Gastroesophageal sphincter (tissue), 4 donors: Measurements from ENCODE around the gene NOS3. TPM values are rescaled to one million over a fixed set of nuclear protein-coding genes. Genes with fewer than 3 reads are reported as not detected.

Source experiments
- ATAC-seq: fragments of 150-250 bp; one replicate; pipeline ENCODE4 v1.9.1; 2016; ENCODE audit warnings: mild to moderate bottlenecking, moderate library complexity
- H3K27ac ChIP-seq, 4 donors: fragments of 200-600 bp; sonication (generic) in 3 of 4; 1 replicate in 3 of 4; 2 replicates in 1 of 4; pipeline ENCODE4 v1.5.1; 2016 to 2019
- H3K27me3 ChIP-seq: fragments of 200-600 bp; sonication (generic); one replicate; pipeline ENCODE4 v1.5.1; 2019
- H3K36me3 ChIP-seq, 2 donors: fragments of 200-600 bp; sonication (generic); one replicate each; pipeline ENCODE4 v1.5.1; 2019; ENCODE audit warnings: control low read depth in 1 of 2
- H3K4me1 ChIP-seq, 3 donors: fragments of 200-600 bp; sonication (generic); 1 replicate in 2 of 3; 2 replicates in 1 of 3; pipeline ENCODE4 v1.5.1; 2016 to 2019; ENCODE audit warnings: control low read depth in 2 of 3
- H3K4me3 ChIP-seq, 2 donors: fragments of 200-600 bp; sonication (generic); one replicate each; pipeline ENCODE4 v1.5.1; 2019; ENCODE audit warnings: mild to moderate bottlenecking in 1 of 2, moderate library complexity in 1 of 2
- H3K9me3 ChIP-seq, 3 donors: fragments of 200-600 bp; sonication (generic); one replicate each; pipeline ENCODE4 v1.5.1; 2017 to 2019; ENCODE audit warnings: control low read depth in 2 of 3
- CTCF ChIP-seq, 4 experiments: fragments of 200-600 bp in 2 of 4; fragments of 450-650 bp in 2 of 4; sonication (generic) in 1 of 4; IDR thresholded peaks; one replicate each; pipeline ENCODE4 v1.5.1; 2017 to 2019; ENCODE audit warnings: antibody characterized with exemption in 4 of 4, mild to moderate bottlenecking in 2 of 4, moderate library complexity in 2 of 4
- EP300 ChIP-seq: sonication (generic); formaldehyde crosslinking; IDR thresholded peaks from one replicate; pipeline ENCODE4 v1.6.1; 2017; ENCODE audit warnings: antibody characterized with exemption, mild to moderate bottlenecking
- POLR2A ChIP-seq, 2 donors: fragments of 450-650 bp; IDR thresholded peaks; one replicate each; pipeline ENCODE4 v1.6.1; 2017; ENCODE audit warnings: antibody characterized with exemption in 2 of 2, mild to moderate bottlenecking in 2 of 2, moderate library complexity in 1 of 2
- POLR2AphosphoS5 ChIP-seq: sonication (generic); formaldehyde crosslinking; IDR thresholded peaks from one replicate; pipeline ENCODE4 v1.6.1; 2017; ENCODE audit warnings: antibody characterized with exemption
- WGBS, 2 donors: methylation state at CpG; one replicate each; pipeline ENCODE4 v1.1.5; 2018; ENCODE audit warnings: low coverage in 1 of 2; 5-methylcytosine and 5-hydroxymethylcytosine counted together
- total RNA-seq, 4 donors: library from RNA; depleted of rRNA; stranded (reverse); fragments of >200 nt; gene quantifications; one replicate each; pipeline ENCODE4 v1.1.0, GENCODE V29; 2016

Gene NOS3
- total RNA-seq, 4 donors from 2014 or later: 6.8 to 29.4 (median 13.5) TPM

DNA sequence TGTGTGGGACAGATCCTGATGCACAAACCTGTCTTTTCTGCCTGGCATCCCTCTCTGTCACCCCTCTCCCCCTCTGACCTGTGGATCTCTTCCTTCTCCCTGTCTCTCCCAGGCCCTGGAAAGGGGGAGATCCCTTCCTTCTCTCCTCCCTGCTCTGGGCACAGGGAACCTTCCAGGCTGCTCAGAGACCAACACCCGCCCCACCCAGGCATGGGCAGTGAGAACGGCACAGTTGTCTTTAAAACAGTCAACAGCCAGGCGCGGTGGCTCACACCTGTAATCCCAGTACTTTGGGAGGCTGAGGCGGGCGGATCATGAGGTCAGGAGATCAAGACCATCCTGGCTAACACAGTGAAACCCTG, 47.4 kb upstream of the NOS3 start:
- Histone ChIP-seq H3K4me1 (peaks cover 0 to 40% (median 24%) of the 10 kb centered on the region in 3 donors), H3K9me3 (no peaks in the 10 kb centered on the region), H3K27ac (no peak overlapping the region), H3K4me3 (no peak overlapping the region), H3K36me3 (peaks cover 0 to 30% of the 10 kb centered on the region in 2 donors), H3K27me3 (peaks cover 6% of the 10 kb centered on the region)
- TF ChIP-seq EP300 (no peak), POLR2A (IDR thresholded peaks at IDR 0.05) (no peak), POLR2AphosphoS5 (no peak), CTCF (IDR thresholded peaks at IDR 0.05) (no peak)
- WGBS, 2 donors: no CpG with 5 or more reads among the region's 6 CpGs
- no peak for ATAC-seq

GRCh38 chr7:150944066-150945042, 46.5 kb upstream of the NOS3 start:
- peaks cover 0 to 35% (median 21%) of the 10 kb centered on the region in 3 donors for H3K4me1 ChIP-seq
- no peak overlapping the region for H3K4me3 ChIP-seq
- WGBS, 2 donors: 93 to 100% methylated on average over 1 to 3 of the region's 6 CpGs
- peak overlapping the region in 1 of 4 donors; percentile 71 for H3K27ac ChIP-seq
- no peaks in the 10 kb centered on the region for H3K9me3 ChIP-seq
- TF ChIP-seq POLR2AphosphoS5: no peak
- TF ChIP-seq POLR2A (IDR thresholded peaks at IDR 0.05): no peak
- TF ChIP-seq EP300: no peak
- no peak for TF ChIP-seq CTCF (IDR thresholded peaks at IDR 0.05)
- H3K27me3 ChIP-seq: peaks cover 6% of the 10 kb centered on the region
- ATAC-seq: no peak
- H3K36me3 ChIP-seq: peaks cover 0 to 34% of the 10 kb centered on the region in 2 donors

DNA sequence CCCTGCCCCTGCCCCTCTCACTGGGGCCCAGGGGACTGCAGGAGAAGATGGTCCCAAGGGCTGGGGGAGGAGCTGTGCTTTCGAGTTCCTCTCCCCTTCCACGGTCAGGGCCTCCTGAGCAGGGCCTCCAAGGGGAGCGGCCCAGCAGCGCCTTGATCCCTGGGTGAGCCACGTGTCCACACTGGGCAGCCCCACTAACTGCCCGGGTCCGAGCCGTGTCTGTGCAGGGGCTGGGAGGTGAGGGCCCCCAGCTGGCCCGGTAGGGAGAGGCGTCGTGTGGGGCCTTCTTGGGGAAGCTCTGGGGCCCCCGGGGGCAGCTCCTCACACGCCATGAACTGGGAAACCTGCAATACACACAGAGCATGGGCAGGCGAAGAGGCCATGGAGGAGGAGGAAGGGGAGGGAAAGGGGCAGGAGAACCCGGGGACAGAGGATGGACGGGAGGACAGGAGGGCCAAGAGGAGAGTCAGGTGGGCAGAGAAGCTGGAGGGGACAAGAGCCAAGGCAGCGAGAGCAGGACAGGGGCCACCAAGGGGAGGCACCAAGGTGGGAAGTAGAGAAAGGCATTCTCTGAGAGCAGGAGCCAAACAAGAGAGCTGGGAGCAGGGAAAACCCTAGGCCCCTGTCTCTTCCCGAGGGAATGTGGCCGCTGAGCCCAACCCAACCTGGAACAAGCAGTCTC, 45.5 kb upstream of the NOS3 start:
- H3K9me3 ChIP-seq: no peaks in the 10 kb centered on the region
- peaks cover 0 to 35% (median 21%) of the 10 kb centered on the region in 3 donors for H3K4me1 ChIP-seq
- no peak overlapping the region for H3K4me3 ChIP-seq
- no peak for ATAC-seq
- TF ChIP-seq POLR2AphosphoS5 (no peak), EP300 (no peak), POLR2A (IDR thresholded peaks at IDR 0.05) (no peak), CTCF (IDR thresholded peaks at IDR 0.05) (no peak)
- H3K27ac ChIP-seq: peak overlapping the region in 3 of 4 donors; percentile 60 to 71 (median 66)
- H3K27me3 ChIP-seq: peaks cover 6% of the 10 kb centered on the region
- 32 to 67% methylated on average over 4 to 5 of the region's 19 CpGs for WGBS, 2 donors
- H3K36me3 ChIP-seq: peaks cover 0 to 42% of the 10 kb centered on the region in 2 donors

DNA sequence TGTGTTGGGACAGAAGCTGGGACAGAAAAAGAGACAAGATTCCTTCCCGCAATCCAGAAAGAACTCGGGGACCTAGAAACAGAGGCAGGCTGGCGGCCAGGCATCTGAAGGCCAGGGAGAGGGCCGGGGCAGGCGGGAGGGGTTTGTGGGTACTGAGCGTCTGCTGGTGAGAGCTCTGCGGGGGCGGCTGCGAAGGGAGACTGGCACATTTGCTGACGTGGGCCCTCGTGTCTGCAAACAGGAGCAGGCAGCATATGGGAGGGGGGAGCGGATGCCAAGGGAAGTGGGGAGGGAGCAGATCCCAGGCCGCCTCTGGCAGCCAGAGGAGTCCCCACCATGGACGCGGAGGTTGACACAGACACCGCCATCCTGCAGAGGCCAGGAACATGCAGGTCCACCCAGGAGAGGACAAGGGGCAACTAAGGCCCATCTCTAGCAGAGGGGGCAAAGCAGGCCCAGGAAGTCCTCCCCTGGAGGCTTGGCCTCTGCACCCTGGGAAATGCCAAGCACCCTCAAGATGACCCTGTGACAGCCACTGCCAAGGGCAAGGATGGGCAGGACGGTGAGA, 44.9 kb upstream of the NOS3 start:
- no peak for TF ChIP-seq CTCF (IDR thresholded peaks at IDR 0.05)
- peak; percentile 53 for TF ChIP-seq POLR2AphosphoS5
- H3K4me1 ChIP-seq: peaks cover 0 to 35% (median 21%) of the 10 kb centered on the region in 3 donors
- ATAC-seq: peak; percentile 34
- 31 to 63% methylated on average over 3 to 7 of the region's 17 CpGs for WGBS, 2 donors
- H3K9me3 ChIP-seq: no peaks in the 10 kb centered on the region
- H3K36me3 ChIP-seq: peaks cover 0 to 48% of the 10 kb centered on the region in 2 donors
- peak overlapping the region in 3 of 4 donors; percentile 60 to 71 (median 66) for H3K27ac ChIP-seq
- H3K27me3 ChIP-seq: peaks cover 6% of the 10 kb centered on the region
- no peak overlapping the region for H3K4me3 ChIP-seq
